Subcutaneous abdominal adipose tissue (tissue), 5 donors: ENCODE results near the gene CALHM1.

Experiments
- H3K27ac ChIP-seq: one replicate; pipeline ENCODE4 v1.7.0; 2013; ENCODE audit warnings: low read depth, mild to moderate bottlenecking, inconsistent platforms, low read length, moderate library complexity
- H3K27me3 ChIP-seq, 5 donors: one replicate each; pipeline ENCODE4 v1.7.0; 2013; ENCODE audit warnings: low read length in 5 of 5, inconsistent platforms in 1 of 5; ENCODE audit not compliant: control insufficient read depth in 5 of 5, insufficient read depth in 4 of 5
- H3K36me3 ChIP-seq, 5 donors: one replicate each; pipeline ENCODE4 v1.7.0; 2013; ENCODE audit warnings: low read length in 5 of 5; ENCODE audit not compliant: control insufficient read depth in 5 of 5, insufficient read depth in 5 of 5
- H3K4me1 ChIP-seq, 5 donors: one replicate each; pipeline ENCODE4 v1.7.0; 2013; ENCODE audit warnings: low read length in 5 of 5, mild to moderate bottlenecking in 3 of 5, moderate library complexity in 1 of 5; ENCODE audit not compliant: control insufficient read depth in 5 of 5, insufficient read depth in 5 of 5
- H3K4me3 ChIP-seq, 5 donors: one replicate each; pipeline ENCODE4 v1.7.0; 2013; ENCODE audit warnings: low read length in 5 of 5, low read depth in 1 of 5
- H3K9ac ChIP-seq, 5 donors: one replicate each; pipeline ENCODE4 v1.7.0; 2013; ENCODE audit warnings: low read length in 5 of 5, mild to moderate bottlenecking in 4 of 5, moderate library complexity in 3 of 5
- H3K9me3 ChIP-seq, 5 donors: one replicate each; pipeline ENCODE4 v1.7.0; 2013; ENCODE audit warnings: low read length in 5 of 5; ENCODE audit not compliant: control insufficient read depth in 5 of 5
- donor health status: healthy.
- donor health status: healthy.
- donor health status: healthy.
- donor health status: healthy.
- donor health status: healthy.

Gene CALHM1

GRCh38 chr10:103498936-103499638, 40.4 kb upstream of the CALHM1 start:
- Histone ChIP-seq H3K4me1 (peaks cover 0 to 6% (median 5%) of the 10 kb centered on the region in 5 donors), H3K9me3 (no peaks in the 10 kb centered on the region), H3K9ac (no peak overlapping the region), H3K27me3 (peaks cover 17 to 36% (median 22%) of the 10 kb centered on the region in 5 donors), H3K4me3 (no peak overlapping the region), H3K36me3 (no peaks in the 10 kb centered on the region), H3K27ac (no peak overlapping the region)

GRCh38 chr10:103497161-103497915, 38.6 kb upstream of the CALHM1 start:
- Histone ChIP-seq H3K9ac (no peak overlapping the region), H3K27me3 (peaks cover 21 to 51% (median 27%) of the 10 kb centered on the region in 5 donors), H3K36me3 (no peaks in the 10 kb centered on the region), H3K4me1 (peaks cover 2 to 16% (median 12%) of the 10 kb centered on the region in 5 donors), H3K9me3 (no peaks in the 10 kb centered on the region), H3K4me3 (no peak overlapping the region), H3K27ac (no peak overlapping the region)

GRCh38 chr10:103495321-103495720, 36.6 kb upstream of the CALHM1 start:
- H3K9ac ChIP-seq = peak overlapping the region in 1 of 5 donors; percentile 25
- peaks cover 16 to 52% (median 27%) of the 10 kb centered on the region in 5 donors for H3K27me3 ChIP-seq
- H3K4me1 ChIP-seq = peaks cover 2 to 16% (median 12%) of the 10 kb centered on the region in 5 donors
- H3K27ac ChIP-seq = no peak overlapping the region
- no peaks in the 10 kb centered on the region for H3K36me3 ChIP-seq
- H3K4me3 ChIP-seq = no peak overlapping the region
- H3K9me3 ChIP-seq = no peaks in the 10 kb centered on the region

GRCh38 chr10:103493916-103494877, 35.5 kb upstream of the CALHM1 start:
- H3K9me3 ChIP-seq = no peaks in the 10 kb centered on the region
- H3K27ac ChIP-seq = no peak overlapping the region
- peaks cover 16 to 52% (median 23%) of the 10 kb centered on the region in 5 donors for H3K27me3 ChIP-seq
- H3K36me3 ChIP-seq = no peaks in the 10 kb centered on the region
- peaks cover 2 to 16% (median 12%) of the 10 kb centered on the region in 5 donors for H3K4me1 ChIP-seq
- H3K4me3 ChIP-seq = peak overlapping the region in 4 of 5 donors; percentile 22 to 62 (median 49)
- no peak overlapping the region for H3K9ac ChIP-seq

- Histone ChIP-seq H3K27me3 (peaks cover 16 to 52% (median 23%) of the 10 kb centered on the region in 5 donors), H3K27ac (no peak within 1 kb of the TSS), H3K9me3 (no peaks in the 10 kb centered on the region), H3K36me3 (no peaks in the 10 kb centered on the region), H3K4me1 (peaks cover 2 to 16% (median 12%) of the 10 kb centered on the region in 5 donors), H3K4me3 (peak within 1 kb of the TSS in 4 of 5 donors; percentile 39 to 62 (median 54)), H3K9ac (no peak within 1 kb of the TSS)
These were observed 34.7 kb upstream of the CALHM1 start, which contains the start of gene NEURL1 for GRCh38 chr10:103493362-103493915. TSS of gene NEURL1 (plus strand) at chr10:103493705. CDS start at chr10:103494388, 683 bp downstream.

- Histone ChIP-seq H3K9me3 (no peaks in the 10 kb centered on the region), H3K27me3 (peaks cover 16 to 49% (median 23%) of the 10 kb centered on the region in 5 donors), H3K27ac (no peak overlapping the region), H3K9ac (no peak overlapping the region), H3K4me1 (peaks cover 2 to 16% (median 12%) of the 10 kb centered on the region in 5 donors), H3K36me3 (no peaks in the 10 kb centered on the region), H3K4me3 (peak overlapping the region in 1 of 5 donors; percentile 62)
These were observed 34.1 kb upstream of the CALHM1 start for GRCh38 chr10:103492655-103493261.

GRCh38 chr10:103491729-103492364, 33.1 kb upstream of the CALHM1 start:
- Histone ChIP-seq H3K9ac (no peak overlapping the region), H3K4me3 (no peak overlapping the region), H3K27me3 (peaks cover 16 to 40% (median 17%) of the 10 kb centered on the region in 5 donors), H3K36me3 (no peaks in the 10 kb centered on the region), H3K4me1 (peaks cover 2 to 16% (median 12%) of the 10 kb centered on the region in 5 donors), H3K9me3 (no peaks in the 10 kb centered on the region), H3K27ac (no peak overlapping the region)

GRCh38 chr10:103490986-103491314, 32.2 kb upstream of the CALHM1 start:
- peaks cover 16 to 37% (median 17%) of the 10 kb centered on the region in 5 donors for H3K27me3 ChIP-seq
- H3K9me3 ChIP-seq = no peaks in the 10 kb centered on the region
- H3K4me1 ChIP-seq = peaks cover 2 to 16% (median 12%) of the 10 kb centered on the region in 5 donors
- H3K9ac ChIP-seq = no peak overlapping the region
- no peak overlapping the region for H3K27ac ChIP-seq
- no peaks in the 10 kb centered on the region for H3K36me3 ChIP-seq
- H3K4me3 ChIP-seq = no peak overlapping the region

GRCh38 chr10:103487410-103487708, 28.7 kb upstream of the CALHM1 start:
- Histone ChIP-seq H3K9me3 (no peaks in the 10 kb centered on the region), H3K9ac (no peak overlapping the region), H3K4me1 (peaks cover 0 to 5% (median 2%) of the 10 kb centered on the region in 5 donors), H3K27me3 (peaks cover 0 to 3% (median 0%) of the 10 kb centered on the region in 5 donors), H3K4me3 (no peak overlapping the region), H3K27ac (no peak overlapping the region), H3K36me3 (no peaks in the 10 kb centered on the region)
